Endothelial cell of umbilical vein (primary cell): ENCODE results near the gene ILKAP.

Experiments used
- CTCF ChIP-seq, 2 donors: IDR thresholded peaks; 1 replicate in 1 of 2; 2 replicates in 1 of 2; pipeline ENCODE4 v1.5.1; 2011; ENCODE audit warnings: low read length in 2 of 2, mild to moderate bottlenecking in 2 of 2, moderate library complexity in 2 of 2, control low read depth in 1 of 2, inconsistent platforms in 1 of 2, low read depth in 1 of 2; ENCODE audit not compliant: insufficient read depth in 1 of 2; ENCODE audit errors: extremely low read depth in 1 of 2
- EZH2 ChIP-seq: IDR thresholded peaks from 2 replicates; pipeline ENCODE4 v1.6.1; 2012; ENCODE audit warnings: borderline replicate concordance, low read depth, mild to moderate bottlenecking, moderate library complexity, low read length, inconsistent platforms; ENCODE audit not compliant: severe bottlenecking
- FOS ChIP-seq: IDR thresholded peaks from 2 replicates; pipeline ENCODE4 v1.6.1; 2011; ENCODE audit warnings: mild to moderate bottlenecking, low read length, moderate library complexity, borderline replicate concordance; ENCODE audit not compliant: insufficient read depth
- GATA2 ChIP-seq: IDR thresholded peaks from 2 replicates; pipeline ENCODE4 v1.7.0; 2011; ENCODE audit warnings: low read depth, mild to moderate bottlenecking, moderate library complexity, mixed read lengths, low read length; ENCODE audit not compliant: insufficient read length, insufficient read depth
- JUN ChIP-seq: IDR thresholded peaks from 2 replicates; pipeline ENCODE4 v1.6.1; 2011; ENCODE audit warnings: borderline replicate concordance, low read depth; ENCODE audit not compliant: insufficient read length, insufficient read depth
- MAX ChIP-seq: IDR thresholded peaks from 2 replicates; pipeline ENCODE4 v1.6.1; 2011; ENCODE audit not compliant: insufficient read depth, insufficient read length
- MYC ChIP-seq: IDR thresholded peaks from one replicate; pipeline ENCODE4 v1.6.1; 2011; ENCODE audit warnings: mild to moderate bottlenecking, low read depth, low read length
- POLR2A ChIP-seq: IDR thresholded peaks from 2 replicates; pipeline ENCODE4 v1.6.1; 2012; ENCODE audit warnings: low read depth, mild to moderate bottlenecking, control low read depth, low read length
- POLR2AphosphoS5 ChIP-seq: IDR thresholded peaks from 2 replicates; pipeline ENCODE4 v1.6.1; 2012; ENCODE audit warnings: low read depth, mild to moderate bottlenecking, control low read depth, low read length, moderate library complexity; ENCODE audit not compliant: insufficient read depth

DNA sequence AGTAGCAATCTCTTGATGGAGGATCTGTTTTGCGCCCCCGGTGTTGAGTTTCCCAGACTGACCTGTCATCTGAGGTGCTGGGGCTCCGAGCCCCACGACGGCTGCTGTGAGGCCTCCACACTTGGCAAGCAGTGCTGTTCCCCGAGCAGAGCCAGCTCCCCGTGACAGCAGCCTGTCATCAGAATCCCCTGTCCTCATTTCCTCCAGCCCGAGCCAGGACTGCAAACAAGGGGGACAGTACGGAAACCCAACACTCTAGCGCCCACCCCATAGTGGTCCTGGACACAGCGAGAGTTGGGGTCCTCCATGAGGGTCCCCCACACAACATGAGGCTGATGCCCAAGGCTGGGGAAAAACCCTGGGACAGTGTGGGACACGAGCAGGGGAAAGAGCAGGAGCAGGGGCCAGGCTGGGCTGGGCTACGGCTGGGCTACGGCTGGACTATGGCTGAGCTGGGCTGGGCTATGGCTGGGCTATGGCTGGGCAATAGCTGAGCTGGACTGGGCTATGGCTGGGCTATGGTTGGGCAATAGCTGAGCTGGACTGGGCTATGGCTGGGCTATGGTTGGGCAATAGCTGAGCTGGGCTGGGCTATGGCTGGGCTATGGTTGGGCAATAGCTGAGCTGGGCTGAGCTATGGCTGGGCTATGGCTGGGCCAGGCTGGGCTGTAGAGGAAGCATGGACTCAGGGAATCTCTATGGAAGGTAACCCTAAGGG, 66.5 kb downstream of the ILKAP start:
- TF ChIP-seq POLR2AphosphoS5, result no peak
- no peak for TF ChIP-seq CTCF (IDR thresholded peaks at IDR 0.05; ENCODE audit: extremely low read depth in 1 of 2, insufficient read depth in 1 of 2, low read depth in 1 of 2, low read length in 2 of 2)
- TF ChIP-seq MAX, result no peak
- TF ChIP-seq FOS, result no peak
- no peak for TF ChIP-seq POLR2A
- TF ChIP-seq GATA2, result no peak
- TF ChIP-seq MYC, result no peak
- TF ChIP-seq EZH2, result no peak
- no peak for TF ChIP-seq JUN
